NCI-H187 (cell line): ENCODE results near the gene RAMP3.
"Not testable (repeated sequence)": the region's sequence is repeated elsewhere in the genome, so short reads cannot be mapped to it uniquely, and the experiment has no call there.

Source experiments
- DNase-seq, 2 experiments: peaks; one replicate each; lab custom pipeline; 2025; lab: John Stamatoyannopoulos, UW

The RAMP3 gene

DNA sequence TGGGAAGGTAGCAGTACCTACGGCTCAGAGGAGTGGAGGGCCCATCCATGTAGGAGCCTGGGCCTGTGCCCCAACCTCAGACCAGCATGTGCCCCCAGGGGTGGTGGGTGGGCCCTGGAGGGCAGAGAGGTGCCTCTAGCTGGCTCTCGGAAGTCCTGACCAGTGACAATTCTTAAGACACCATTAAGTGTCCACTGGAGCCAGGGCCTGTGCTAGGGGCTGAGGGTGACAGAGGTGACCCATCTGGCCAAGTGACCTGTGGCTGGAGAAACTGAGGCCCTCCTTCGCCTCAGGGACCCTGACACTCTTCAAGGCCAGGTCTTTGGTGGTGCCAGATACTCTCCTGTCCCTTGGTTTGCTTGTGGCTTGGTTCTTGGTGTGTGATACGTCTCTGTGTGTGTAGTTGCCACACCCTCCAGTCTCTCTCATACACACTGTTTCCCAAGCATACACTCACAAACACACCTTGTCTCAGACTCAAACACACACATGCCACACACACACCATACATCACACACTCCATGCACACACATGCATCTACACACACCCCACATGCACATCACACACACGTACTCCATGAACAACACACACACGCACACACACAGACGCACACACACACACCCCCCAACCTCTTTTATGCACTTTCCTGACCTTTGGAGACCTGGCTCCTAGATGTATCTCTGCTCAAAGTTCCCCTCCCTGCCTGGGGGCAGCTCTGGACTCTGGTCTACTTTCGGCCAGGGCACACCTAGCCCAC lies 897 bp upstream of the RAMP3 start:
- DNase-seq, result no peak

DNA sequence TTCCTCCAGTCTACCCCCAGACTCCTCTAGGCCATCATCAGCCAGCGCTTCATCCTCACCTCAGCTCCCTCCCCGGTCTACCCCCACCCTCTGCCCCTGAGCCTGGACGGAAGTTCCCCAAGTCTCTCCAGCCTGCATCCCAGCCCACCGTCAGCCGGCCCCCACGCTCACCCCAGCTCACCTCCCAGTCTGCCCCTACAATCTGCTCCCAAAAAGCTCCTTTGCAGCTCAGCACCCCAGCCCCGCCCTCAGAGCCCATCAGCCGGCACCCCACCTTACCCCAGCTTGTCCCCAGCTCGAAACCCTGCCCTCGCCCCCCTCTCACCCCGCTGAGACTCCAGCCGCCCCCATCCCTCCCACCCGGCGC lies 322 bp upstream of the RAMP3 start:
- DNase-seq, result no peak

DNA sequence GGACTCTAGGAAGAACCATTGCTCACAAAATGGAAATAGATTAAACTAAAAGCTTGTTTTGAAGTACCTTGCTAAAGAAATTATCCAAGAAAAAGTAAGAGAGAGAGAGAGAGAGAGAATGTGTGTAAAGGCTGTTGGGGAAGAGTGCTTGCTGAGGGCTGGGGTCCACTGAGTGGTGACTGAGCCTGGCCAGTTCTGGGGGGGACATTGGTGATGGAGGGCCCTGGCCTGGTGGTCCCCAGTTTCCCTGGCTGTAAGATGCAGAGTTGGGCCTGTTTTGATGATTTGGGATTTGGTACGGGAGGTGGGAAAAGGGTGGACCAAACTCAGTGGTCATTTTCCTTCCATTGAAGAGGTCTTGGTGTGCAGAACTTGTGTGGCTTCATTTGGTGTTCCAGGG lies 880 bp downstream of the RAMP3 start:
- DNase-seq, result no peak

DNA sequence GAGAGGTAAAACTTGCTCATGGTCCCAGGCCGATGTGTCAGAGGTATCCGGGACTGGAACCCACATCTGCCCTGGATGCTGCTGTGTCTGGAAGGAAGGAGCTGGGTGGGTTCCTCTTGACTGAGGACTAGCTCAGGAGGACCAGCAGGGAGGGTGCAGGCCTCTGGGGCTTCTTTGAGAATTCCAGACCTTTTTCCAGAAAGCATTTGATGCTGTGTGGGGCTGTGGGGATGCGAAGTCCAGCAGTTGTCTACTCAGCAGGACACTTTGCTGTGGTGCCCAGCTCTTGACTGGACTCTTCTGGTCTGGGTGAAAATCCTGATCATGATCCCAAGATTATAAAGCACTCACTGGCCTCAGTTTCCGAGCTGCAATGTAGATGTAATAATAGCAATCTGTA lies 1.7 kb downstream of the RAMP3 start:
- no peak for DNase-seq

DNA sequence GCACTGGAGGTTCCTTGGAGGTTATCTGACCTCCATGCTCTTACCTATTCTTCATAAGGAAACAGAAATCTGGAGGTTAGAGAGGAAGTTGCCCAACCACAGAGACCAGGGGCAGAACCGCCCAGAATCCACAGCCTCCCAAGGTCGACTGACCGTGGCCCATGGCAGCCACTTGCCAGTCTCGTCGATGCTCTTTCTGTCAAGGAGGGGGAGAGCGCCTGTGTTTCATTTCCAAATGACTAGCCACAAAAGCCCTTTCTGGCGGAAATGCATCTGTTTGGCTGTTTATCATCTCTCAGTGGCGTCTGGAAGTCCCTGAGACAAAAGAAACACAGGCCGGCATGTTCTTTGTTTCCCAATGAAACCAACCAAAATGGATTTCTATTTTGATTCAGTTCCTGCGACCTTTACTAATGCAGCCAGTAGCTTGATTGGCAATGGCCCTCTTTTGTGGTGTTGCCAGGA lies 2.9 kb downstream of the RAMP3 start:
- DNase-seq, result no peak

DNA sequence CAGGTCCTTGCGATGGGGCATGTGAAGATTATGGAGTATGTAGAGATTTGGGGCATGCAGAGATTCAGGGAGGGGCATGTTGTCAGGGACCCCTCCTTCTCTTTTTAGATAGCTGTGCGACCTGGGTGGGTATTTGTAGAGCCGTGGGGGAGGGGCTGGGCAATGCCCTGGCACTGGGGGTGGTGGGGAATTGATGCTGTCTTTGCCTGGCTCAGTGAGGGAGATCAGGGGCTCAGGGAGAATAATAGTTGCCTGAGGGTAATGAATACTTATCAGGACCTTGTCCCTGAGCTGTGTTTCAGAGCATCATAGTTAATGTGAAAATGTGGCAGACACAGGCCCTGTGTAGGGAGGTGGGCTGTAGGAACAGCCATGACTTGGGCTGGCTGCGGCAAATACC lies 3.5 kb downstream of the RAMP3 start:
- DNase-seq, result no peak

DNA sequence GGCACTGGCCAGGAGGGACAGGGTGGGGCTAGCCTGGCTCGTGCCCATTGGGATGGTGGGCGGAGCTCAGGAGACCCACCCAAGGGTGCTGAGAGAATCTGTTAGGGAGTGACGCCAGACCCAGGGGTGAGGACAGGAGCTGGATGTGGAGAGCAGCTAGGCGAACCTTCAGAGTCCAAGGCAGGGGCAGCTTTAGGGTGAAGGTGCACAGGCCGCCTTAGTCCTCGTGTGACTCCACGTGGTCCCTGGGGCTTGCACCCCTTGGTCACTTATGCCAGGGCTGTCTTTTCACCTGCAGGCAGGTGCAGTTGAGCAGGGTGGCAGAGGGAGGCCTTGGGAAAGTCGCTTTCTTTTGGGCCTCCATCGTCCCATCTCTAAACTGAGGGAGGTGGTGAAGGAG lies 4.3 kb downstream of the RAMP3 start:
- no peak for DNase-seq

DNA sequence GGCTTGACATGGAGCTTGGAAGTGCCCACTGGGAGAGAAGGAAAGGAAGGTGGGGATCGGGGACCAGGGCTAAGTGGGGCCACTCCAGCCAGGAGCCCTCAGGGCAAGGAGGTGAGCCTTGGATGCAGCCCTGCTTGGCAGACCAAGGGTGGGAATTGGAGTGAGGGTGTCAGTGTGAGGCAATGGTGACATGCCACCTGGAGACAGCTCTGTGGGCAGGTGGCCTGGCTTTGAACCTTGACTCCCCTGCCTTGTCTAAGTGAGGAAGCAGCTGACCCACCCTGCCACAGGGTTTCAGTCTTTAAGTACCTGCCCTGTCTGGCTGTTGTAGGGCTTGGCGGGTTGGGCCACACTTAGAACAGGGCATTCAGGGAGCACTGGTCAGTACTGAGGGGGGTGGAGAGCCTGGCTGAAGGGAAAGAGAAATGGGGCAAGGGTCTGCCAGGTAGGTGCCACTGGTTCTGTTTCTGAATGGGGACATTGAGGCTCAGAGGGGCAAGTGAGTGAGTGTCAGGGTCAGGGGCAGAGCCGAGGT lies 4.8 kb downstream of the RAMP3 start:
- DNase-seq, result no peak

DNA sequence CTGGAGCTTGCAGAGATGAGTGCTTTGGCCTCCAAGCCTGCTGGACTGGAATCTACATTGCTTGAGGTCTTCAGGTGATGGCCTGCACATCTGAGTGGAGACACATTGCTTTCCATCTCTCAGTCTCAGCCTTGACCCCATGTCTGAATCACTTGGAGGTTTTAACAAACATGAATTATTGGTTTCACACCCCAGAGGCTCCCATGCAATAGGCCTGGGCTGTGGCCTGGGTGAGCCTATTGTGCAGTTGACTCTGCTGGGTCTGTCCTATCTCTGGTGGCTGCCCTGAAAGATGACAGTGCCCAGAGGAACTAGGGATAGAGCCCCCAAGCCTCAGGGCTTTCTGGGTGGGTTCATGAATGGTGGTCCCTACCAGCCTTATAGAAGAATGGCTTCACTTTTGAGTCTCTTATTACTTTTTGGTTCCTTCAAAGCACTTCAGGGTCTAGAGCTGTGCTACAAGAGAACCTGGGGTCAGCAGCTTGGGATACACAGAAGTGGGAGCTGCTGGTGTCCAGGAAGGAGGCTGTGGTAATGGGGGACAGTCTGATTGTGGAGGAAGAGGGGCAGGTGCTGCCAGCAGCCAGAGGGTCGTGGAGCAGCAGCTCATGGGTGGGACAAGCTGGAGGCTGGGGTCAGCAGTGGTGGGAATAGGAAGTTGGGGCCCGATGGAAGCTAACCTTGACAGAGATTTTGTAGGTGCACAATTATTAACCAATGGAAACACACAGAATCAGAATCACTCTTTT lies 5.5 kb downstream of the RAMP3 start:
- DNase-seq, result no peak

DNA sequence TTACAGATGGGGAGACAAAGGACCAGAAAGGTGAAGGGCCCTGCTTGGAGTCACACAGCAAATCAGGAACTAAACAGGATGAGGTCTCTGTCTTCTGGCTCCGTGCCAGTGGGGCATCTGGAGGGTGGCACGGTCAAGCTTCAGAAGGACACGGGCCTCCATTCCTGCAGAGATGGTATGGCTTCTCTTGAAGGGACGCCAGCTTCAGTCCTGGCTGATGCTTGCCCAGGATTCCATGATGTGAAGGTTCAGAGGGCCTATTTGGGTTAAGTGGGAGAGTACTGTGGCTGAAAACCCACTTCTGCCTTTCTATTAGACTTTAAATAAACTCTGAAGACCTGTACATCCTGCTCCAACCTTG lies 6.1 kb downstream of the RAMP3 start:
- DNase-seq, result no peak

DNA sequence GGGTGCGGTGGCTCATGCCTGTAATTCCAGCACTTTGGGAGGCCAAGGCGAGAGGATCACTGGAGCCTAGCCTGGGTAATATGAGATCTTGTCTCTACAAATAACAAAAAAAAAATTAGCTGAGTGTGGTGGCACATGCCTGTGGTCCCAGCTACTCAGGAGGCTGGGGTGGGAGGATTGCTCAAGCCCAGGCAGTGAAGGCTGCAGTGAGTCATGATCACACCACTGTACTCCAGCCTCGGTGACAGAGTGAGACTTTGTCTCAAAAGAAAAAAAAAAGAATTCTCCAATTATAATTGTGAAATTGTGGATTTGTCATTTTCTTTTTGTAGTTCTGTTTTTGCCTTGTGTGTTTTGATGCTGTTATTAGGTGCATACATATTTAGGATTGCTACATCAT lies 6.7 kb downstream of the RAMP3 start:
- DNase-seq, result not testable (repeated sequence)

DNA sequence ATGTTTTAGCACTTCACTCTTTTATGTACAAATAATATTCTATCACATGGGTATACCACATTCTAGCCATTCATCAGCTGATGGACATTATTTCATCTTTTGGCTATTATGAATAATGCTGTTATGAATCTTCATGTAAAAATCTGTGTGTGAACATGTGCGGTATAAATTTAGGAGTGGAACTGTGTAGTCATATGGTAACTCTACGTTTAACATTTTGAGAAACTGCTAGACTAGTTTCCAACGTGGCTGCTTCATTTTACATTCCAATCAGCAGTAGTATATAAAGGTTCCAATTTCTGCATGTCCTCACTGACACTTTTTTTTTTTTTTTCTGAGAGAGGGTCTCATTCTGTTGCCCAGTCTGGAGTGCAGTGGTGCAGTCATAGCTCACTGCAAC lies 8.3 kb downstream of the RAMP3 start:
- no peak for DNase-seq

DNA sequence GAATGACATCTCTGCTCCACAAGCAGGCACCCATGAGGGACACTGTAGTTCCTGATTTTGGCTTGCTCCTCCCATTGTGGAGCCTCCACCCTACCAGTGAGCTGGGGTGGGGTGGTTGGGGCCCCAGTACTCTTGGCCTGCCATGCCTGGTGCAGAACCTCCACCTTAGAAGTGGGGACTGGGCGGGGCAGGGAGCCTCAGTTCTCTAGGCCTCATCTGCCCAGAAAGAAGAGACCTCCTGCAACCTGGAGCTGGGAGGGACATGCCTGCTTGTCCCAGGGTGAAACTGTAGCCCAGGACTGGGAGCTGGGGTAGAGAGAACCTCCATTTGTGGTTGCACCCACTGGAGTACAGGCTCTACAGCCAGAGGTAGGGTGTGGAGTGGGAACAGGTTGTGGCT lies 14.4 kb downstream of the RAMP3 start:
- no peak for DNase-seq

DNA sequence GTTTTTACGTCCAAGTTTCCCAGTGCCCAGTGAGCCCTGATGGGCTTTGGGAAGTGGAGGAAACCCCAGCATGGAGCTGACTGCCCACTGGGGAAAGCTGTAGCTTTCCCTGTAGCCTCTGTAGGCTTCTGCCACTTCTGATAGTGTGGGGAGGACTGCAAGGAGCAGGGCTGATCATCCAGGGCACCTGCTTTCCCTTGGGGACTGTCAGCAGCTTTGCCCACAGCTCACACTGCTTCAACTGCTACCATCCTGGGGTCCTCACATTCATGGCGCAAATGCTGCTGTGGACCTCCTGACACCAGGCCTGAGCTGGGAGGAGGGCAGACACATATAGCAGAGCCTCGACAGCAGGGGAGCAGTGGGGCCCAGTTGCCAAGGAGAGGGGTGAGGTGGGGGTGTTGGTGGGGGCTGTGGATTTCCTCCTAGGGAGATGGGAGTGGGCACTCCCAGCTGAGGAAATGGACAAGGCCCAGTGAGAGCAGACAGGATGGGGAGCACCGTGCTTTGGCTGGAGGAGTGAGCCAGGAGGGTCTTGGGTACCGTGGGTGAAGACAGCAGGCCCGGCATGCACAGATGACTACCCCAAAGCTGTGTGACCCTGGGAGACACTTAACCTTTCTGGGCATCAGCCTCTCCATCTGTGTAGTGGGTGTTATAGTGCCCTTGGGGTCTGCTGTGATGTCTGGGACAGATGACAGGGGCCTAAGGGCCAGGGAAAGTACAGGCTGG lies 16.2 kb downstream of the RAMP3 start:
- no peak for DNase-seq

DNA sequence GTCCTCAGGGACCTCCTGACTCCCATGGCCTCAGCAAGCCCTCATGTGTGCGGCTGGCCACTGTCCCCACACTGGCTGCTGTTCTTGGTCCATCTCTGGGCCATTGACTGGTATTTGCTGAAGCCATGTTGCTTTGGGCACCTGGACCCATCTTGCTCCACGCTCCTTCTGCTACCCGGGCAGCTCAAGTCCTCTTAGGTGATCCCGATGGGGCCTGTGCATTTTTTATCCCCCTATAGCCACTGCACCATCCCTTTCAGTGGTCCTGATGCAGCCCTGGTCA lies 16.7 kb downstream of the RAMP3 start:
- DNase-seq, result no peak

DNA sequence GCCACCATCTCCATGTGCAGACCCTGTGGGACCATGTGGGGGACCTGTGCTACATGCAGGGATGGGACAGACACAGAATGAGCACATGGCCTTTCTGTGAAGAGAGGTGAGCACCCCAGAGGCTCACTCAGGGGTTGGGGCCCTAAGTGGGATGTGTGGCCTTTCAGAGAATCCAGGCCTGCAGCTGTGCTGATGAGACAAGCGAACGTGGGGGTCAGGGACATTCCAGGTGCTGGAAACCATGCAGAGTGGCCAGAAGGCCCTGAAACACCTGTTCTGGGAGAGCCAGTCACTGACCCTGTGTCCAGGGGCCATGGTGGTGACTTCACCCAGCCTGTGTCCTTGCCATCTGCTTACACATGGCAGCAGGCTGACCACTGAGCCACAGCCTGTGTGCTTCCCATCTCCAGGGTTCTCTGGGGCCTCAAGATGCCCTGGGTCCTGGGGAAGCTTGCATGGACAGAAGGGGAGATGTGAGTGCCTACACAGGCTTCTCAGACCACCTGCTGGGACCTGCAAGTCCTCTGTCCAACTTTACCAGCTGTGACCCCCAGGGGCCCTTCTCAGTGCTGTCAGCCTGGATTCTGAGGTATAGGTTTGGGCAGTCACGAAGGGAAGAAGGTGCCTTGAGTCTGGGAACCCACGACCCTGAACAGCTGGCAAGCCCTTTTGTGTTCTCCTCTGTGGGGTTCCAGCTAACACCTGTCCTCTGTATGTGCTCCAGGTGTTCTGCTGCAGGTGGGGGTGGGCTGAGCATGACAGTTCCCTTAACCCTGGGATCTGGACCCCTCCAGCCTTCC lies 17.6 kb downstream of the RAMP3 start:
- DNase-seq, result no peak

DNA sequence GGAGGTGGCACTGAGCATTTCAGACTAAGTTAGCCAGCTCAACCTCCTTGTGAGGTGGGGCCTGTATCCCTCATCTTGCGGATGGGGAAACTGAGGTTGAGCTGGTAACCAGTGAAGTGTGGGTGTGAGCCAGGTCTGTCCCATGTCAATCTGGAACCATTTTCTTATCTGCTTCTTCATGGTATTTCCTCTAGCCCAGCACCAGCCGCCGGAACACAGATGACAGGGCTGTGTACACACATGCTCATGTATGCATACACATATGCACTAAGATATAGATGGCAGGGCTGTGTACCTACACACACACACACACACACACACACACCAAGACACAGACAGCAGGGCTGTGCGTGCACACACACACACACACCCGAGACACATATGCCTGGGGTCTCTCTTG lies 18.5 kb downstream of the RAMP3 start:
- no peak for DNase-seq

DNA sequence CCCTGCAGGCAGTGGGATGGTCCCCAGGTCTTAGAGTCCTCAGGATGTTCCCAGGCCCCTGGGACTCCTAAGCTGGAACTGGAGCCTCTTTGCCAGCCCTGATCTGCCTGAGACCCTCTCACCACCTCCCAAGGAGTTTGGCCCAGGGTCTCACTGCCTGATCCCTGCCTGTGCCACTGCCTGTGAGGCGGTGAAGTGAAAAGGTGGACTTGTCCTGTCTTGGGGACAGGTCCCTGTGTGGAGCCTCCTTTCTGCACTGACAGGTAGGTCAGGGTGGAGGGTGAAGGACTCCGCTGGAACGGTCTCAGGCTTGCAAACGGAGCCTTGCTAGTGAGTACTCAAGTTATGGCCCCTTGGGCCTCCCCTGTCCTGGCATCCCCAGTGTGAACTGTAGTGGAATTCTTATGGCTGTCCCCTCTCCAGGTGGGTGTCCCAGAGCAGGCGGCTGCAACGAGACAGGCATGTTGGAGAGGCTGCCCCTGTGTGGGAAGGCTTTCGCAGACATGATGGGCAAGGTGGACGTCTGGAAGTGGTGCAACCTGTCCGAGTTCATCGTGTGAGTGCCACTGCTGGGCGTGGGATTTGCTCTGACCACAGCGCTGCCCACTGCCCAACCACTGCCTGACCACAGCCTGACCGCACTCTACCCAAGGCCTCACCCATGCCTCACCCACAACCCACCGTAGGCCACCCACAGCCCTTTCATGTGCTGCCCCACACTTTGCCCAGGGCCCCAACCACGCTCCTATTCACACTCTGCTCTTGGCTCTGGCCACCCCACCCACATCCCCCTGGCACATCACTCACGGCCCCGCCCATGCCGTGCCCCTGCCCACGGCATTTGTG lies 19.5 kb downstream of the RAMP3 start:
- no peak for DNase-seq

DNA sequence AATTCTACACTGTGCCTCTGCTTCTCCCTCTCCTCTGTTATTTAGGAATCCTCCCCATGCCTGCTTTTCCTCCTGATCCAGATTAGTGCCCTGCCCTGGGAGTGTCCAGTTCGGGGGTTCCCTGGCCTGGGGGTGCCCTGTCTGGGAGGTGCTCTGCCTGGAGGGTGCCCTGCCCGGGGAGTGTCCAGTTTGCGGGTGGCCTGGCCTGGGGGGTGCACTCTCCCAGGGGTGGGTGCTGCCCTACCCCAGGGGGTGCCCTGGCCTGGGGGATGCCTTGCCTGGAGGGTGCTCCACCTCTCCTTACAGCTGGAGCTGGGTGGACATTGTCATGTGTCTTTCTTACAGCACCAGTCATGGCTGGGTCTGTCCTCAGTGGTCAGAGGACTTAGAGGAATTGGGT lies 20.2 kb downstream of the RAMP3 start:
- DNase-seq, result no peak

DNA sequence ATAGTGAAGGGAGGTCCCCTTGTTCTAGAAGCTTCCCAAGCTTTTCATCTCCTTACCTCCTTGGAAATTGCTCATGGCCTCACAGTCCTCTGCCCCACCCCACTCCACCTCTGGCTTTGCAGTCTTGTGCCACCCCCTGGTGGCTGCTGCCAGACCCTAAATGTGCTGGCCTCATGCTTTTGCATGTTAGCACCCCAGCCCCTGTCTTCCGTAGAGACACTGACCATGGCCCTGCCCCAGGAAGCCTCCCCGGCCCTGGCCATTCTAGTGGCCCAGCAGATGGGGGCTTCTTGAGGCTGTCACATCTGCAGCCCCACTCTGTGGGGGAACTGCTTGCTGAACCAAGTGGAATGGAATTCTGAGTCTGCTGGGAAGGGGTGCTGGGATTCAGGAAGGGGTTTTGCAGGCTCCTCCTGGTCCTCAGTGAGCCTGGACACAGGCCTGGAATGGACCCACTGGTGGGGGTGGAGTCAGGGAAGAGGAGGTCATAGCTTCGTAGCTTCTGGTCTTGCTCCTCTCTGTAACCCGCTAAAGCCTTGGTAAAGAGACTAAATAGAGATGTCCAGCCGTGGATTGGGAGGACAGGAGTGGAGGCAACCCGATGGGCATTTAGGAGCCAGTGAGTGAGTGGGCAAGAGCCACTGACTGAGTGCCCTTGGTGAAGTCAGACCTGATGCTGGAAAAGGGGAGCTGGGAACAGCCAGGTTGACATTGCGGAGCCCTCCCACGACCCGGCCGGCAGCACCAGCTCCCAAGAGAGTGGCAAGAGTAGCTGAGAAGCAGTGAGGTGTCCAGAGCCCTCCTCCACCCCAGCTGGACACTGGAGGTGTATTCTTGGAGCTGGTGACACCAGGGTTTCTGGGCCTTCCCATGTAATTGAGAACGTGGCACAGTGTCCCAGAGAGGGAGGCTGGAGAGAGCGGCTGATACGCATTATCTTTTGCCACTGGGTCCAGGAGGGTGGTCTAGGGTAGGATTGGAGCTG lies 20.9 kb downstream of the RAMP3 start:
- no peak for DNase-seq
